ENCODE results near the gene GLDC. TPM values are rescaled to one million over a fixed set of nuclear protein-coding genes. Genes with fewer than 3 reads are reported as not detected.

GLDC gene
- total RNA-seq, 1 experiment from 2014 or later: 145 TPM

- TF ChIP-seq ZSCAN18 (CRISPR knock-in tag; IDR thresholded peaks at IDR 0.05) (no peak), FOXP4 (CRISPR knock-in tag; IDR thresholded peaks at IDR 0.05) (peak; percentile 91), NFE2L1 (CRISPR knock-in tag; IDR thresholded peaks at IDR 0.05) (peak; percentile 7; the same call in 1 of the 2 replicates), ZNF263 (CRISPR knock-in tag; IDR thresholded peaks at IDR 0.05; ENCODE audit: low read depth) (peak; percentile 63; the same call in 1 of the 2 replicates), ZBTB21 (CRISPR knock-in tag; IDR thresholded peaks at IDR 0.05; ENCODE audit: borderline replicate concordance) (peak; percentile 77; the same call in 1 of the 2 replicates), OVOL2 (CRISPR knock-in tag; IDR thresholded peaks at IDR 0.05; ENCODE audit: borderline replicate concordance) (no peak), SMAD3 (CRISPR knock-in tag; IDR thresholded peaks at IDR 0.05; ENCODE audit: borderline replicate concordance) (peak; percentile 66), AFF4 (CRISPR knock-in tag; IDR thresholded peaks at IDR 0.05; ENCODE audit: borderline replicate concordance) (peak; percentile 92; the same call in 1 of the 2 replicates), E2F5 (CRISPR knock-in tag; IDR thresholded peaks at IDR 0.05) (peak; percentile 83), SOX15 (CRISPR knock-in tag; IDR thresholded peaks at IDR 0.05) (no peak), EMX1 (CRISPR knock-in tag; IDR thresholded peaks at IDR 0.05) (no peak), IRF1 (CRISPR knock-in tag; IDR thresholded peaks at IDR 0.05) (peak; percentile 76; the same call in 1 of the 2 replicates), CBFB (CRISPR knock-in tag; IDR thresholded peaks at IDR 0.05; ENCODE audit: low read depth) (no peak; the same call in 1 of the 2 replicates), RORB (CRISPR knock-in tag; IDR thresholded peaks at IDR 0.05) (no peak), PRDM15 (CRISPR knock-in tag; IDR thresholded peaks at IDR 0.05) (peak; percentile 70; the same call in 1 of the 2 replicates), ARID4B (CRISPR knock-in tag; IDR thresholded peaks at IDR 0.05; ENCODE audit: borderline replicate concordance) (peak; percentile 67), ZNF219 (CRISPR knock-in tag; IDR thresholded peaks at IDR 0.05; ENCODE audit: borderline replicate concordance) (no peak; the same call in 1 of the 2 replicates), ETV6 (CRISPR knock-in tag; IDR thresholded peaks at IDR 0.05) (peak; percentile 97), E2F1 (CRISPR knock-in tag; IDR thresholded peaks at IDR 0.05) (no peak)
These were observed 35.8 kb upstream of the GLDC start (continued) for GRCh38 chr9:6681147-6681956.

All from WTC11 (cell line).